HL-60 (cell line): ENCODE data around the gene SYNGR1.
"Not testable (repeated sequence)": the region's sequence is repeated elsewhere in the genome, so short reads cannot be mapped to it uniquely, and the experiment has no call there.

Source experiments
- DNase-seq, 2 experiments: peaks; one replicate each; pipeline ENCODE4 v3.0.0-alpha.2; 2010 to 2020; ENCODE audit warnings: low read depth in 1 of 2, low spot score in 1 of 2
- H3K27ac ChIP-seq: fragments of 250-450 bp; sonication (Bioruptor Pico); replicated peaks from 2 replicates; pipeline ENCODE4 v1.5.1; 2020; ENCODE audit warnings: mild to moderate bottlenecking, moderate library complexity
- H3K27me3 ChIP-seq: fragments of 250-450 bp; sonication (Bioruptor Pico); 2 replicates; pipeline ENCODE4 v1.5.1; 2021; ENCODE audit warnings: mild to moderate bottlenecking, moderate library complexity; ENCODE audit not compliant: insufficient read depth, poor library complexity, severe bottlenecking
- H3K4me3 ChIP-seq: replicated peaks from 2 replicates; pipeline ENCODE4 v1.5.1; 2011; ENCODE audit warnings: mild to moderate bottlenecking, control low read depth, low read length; ENCODE audit not compliant: insufficient read depth
- GABPA ChIP-seq: IDR thresholded peaks from 2 replicates; pipeline ENCODE4 v1.6.1; 2012; ENCODE audit warnings: low read depth
- POLR2AphosphoS5 ChIP-seq: IDR thresholded peaks from 2 replicates; pipeline ENCODE4 v1.6.1; 2012; ENCODE audit warnings: low read depth
- SPI1 ChIP-seq: IDR thresholded peaks from 2 replicates; pipeline ENCODE4 v1.6.1; 2012; ENCODE audit warnings: low read depth, mild to moderate bottlenecking, borderline replicate concordance
- TF ChIP-seq, protein P1 (sequence below): IDR thresholded peaks from 2 replicates; pipeline ENCODE4 v1.6.1; 2012; ENCODE audit warnings: low read depth; ENCODE audit not compliant: insufficient replicate concordance
- TF ChIP-seq, protein P2 (sequence below): IDR thresholded peaks from one replicate; pipeline ENCODE4 v1.5.1; 2011; ENCODE audit warnings: low read length, control low read depth, inconsistent platforms; ENCODE audit not compliant: insufficient read depth

The SYNGR1 gene

DNA sequence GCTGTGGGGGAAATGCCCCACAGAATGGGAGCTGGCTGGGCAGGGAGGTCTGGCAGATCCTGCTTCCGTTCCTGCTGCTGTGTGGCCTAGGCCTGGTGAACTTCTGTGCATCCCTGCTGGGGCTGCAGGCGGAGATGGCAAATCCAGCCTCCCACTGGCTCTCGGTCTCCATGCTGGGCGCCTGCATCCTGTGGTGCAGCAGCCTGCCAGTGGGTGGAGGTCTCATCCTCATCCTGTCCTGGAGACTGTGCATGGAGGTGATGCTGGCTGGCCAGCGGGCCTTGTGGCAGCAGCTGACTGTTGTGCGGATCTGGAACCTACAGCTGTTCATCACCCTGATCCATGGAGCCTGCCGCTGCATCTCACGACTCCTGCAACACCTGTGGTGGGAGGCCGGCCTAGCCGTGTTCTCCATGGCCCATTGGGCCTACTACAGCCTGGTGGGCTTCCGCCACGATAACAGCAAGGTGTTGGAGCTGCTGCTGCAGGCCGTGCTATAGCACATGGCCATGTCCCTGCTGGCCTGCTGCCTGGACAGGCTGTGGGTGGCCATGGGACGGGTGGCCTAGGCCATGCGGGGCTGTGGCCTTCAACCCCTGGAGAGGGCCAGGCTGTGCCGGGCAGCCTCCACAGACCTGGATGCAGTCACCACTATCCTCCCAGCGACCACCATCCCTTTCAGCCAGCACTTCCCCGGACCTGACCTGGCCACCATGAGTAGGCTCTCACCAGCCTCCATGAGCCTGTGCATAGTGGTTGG lies 21.6 kb upstream of the SYNGR1 start:
- Histone ChIP-seq H3K4me3 (no peak overlapping the region), H3K27ac (no peak overlapping the region), H3K27me3 (no peaks in the 10 kb centered on the region)
- TF ChIP-seq SPI1 = no peak
- no peak for DNase-seq

DNA sequence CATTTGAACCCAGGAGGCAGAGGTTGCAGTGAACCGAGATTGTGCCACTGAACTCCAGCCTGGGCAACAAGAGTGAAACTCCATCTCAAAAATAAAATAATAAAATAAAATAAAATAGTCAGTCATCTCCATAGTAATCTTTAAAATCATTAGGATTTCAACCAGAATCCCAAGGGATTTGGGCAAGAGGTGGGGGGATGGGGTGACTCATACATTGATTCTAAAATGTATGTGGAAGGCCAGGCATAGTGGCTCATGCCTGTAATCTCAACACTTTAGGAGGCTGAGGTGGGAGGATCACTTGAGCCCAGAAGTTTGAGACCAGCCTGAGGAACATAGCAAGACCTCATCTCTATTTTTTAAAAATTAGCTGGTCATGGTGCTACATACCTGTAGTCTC lies 19.2 kb upstream of the SYNGR1 start:
- H3K27me3 ChIP-seq, H3K27ac ChIP-seq, H3K4me3 ChIP-seq, DNase-seq: not testable (repeated sequence)

DNA sequence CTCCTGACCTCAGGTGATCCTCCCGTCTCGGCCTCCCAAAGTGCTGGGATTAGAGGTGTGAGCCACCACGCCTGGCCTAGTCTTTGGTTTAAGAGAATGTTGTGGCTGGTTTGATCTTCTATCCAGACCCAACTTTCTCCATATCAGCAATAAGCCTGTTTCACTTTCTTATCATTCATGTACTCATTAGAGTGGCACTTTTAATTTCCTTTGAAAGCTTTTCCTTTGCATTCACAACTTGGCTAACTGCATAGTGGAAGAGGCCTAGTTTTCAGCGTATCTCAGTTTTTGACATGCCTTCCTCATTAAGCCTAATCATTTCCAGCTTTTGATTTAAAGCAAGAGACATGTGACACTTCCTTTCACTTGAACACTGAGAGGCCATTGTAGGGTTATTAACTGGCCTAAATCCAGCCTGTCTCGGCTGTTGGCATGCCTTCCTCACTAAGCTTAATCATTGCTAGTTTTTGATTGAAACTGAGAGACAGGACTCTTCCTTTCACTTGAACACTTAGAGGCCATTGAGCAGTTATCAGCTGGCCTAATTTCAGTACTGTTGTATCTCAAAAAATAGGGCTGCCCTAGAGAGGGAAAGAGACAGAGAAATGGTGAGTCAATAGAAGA lies 17.2 kb upstream of the SYNGR1 start:
- TF ChIP-seq GABPA (no peak), POLR2AphosphoS5 (no peak)
- TF ChIP-seq, protein P1, sequence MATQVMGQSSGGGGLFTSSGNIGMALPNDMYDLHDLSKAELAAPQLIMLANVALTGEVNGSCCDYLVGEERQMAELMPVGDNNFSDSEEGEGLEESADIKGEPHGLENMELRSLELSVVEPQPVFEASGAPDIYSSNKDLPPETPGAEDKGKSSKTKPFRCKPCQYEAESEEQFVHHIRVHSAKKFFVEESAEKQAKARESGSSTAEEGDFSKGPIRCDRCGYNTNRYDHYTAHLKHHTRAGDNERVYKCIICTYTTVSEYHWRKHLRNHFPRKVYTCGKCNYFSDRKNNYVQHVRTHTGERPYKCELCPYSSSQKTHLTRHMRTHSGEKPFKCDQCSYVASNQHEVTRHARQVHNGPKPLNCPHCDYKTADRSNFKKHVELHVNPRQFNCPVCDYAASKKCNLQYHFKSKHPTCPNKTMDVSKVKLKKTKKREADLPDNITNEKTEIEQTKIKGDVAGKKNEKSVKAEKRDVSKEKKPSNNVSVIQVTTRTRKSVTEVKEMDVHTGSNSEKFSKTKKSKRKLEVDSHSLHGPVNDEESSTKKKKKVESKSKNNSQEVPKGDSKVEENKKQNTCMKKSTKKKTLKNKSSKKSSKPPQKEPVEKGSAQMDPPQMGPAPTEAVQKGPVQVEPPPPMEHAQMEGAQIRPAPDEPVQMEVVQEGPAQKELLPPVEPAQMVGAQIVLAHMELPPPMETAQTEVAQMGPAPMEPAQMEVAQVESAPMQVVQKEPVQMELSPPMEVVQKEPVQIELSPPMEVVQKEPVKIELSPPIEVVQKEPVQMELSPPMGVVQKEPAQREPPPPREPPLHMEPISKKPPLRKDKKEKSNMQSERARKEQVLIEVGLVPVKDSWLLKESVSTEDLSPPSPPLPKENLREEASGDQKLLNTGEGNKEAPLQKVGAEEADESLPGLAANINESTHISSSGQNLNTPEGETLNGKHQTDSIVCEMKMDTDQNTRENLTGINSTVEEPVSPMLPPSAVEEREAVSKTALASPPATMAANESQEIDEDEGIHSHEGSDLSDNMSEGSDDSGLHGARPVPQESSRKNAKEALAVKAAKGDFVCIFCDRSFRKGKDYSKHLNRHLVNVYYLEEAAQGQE = no peak
- H3K4me3 ChIP-seq = no peak overlapping the region
- H3K27ac ChIP-seq = peak overlapping the region; percentile 38; the same call in 1 of the 2 replicates
- no peaks in the 10 kb centered on the region for H3K27me3 ChIP-seq
- DNase-seq = no peak

DNA sequence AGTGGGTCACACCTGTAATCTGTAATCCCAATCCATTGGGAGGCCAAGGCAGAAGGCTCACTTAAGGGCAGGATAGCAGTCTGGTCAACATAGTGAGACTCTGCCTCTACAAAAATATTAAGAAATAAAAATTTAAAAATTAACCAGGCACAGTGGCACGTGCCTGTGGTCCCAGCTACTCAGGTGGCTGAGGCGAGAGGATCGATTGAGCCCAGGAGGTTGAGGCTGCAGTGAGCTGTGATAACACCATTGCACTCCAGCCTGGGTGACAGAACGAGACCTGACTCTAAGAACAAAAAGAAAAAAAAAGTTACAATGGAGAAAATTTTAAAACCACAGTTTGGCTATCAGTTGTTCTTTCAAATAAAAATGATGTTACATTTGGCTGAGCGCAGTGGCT lies 13.4 kb upstream of the SYNGR1 start:
- H3K27ac ChIP-seq = no peak overlapping the region
- H3K27me3 ChIP-seq = no peaks in the 10 kb centered on the region
- TF ChIP-seq, protein P1 = no peak
- TF ChIP-seq SPI1 = no peak
- TF ChIP-seq, protein P2, sequence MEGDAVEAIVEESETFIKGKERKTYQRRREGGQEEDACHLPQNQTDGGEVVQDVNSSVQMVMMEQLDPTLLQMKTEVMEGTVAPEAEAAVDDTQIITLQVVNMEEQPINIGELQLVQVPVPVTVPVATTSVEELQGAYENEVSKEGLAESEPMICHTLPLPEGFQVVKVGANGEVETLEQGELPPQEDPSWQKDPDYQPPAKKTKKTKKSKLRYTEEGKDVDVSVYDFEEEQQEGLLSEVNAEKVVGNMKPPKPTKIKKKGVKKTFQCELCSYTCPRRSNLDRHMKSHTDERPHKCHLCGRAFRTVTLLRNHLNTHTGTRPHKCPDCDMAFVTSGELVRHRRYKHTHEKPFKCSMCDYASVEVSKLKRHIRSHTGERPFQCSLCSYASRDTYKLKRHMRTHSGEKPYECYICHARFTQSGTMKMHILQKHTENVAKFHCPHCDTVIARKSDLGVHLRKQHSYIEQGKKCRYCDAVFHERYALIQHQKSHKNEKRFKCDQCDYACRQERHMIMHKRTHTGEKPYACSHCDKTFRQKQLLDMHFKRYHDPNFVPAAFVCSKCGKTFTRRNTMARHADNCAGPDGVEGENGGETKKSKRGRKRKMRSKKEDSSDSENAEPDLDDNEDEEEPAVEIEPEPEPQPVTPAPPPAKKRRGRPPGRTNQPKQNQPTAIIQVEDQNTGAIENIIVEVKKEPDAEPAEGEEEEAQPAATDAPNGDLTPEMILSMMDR = no peak
- no peak for TF ChIP-seq GABPA
- no peak for TF ChIP-seq POLR2AphosphoS5
- no peak overlapping the region for H3K4me3 ChIP-seq
- no peak for DNase-seq

DNA sequence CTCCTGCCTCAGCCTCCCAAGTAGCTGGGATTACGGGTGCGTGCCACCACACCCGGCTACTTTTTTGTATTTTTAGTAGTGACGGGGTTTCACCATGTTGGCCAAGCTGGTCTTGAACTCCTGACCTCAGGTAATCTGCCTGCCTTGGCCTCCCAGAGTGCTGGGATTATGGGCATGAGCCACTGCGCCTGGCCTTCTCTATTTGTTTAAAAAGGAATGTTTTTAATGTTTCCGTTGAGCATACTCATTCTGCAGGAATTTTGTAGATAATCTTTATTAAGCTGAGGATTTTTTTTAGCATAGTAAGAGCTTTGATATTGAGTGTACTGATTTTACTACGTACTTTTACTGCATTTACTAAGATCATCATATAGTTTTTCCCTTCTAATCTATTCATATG lies 10.0 kb upstream of the SYNGR1 start:
- H3K27me3 ChIP-seq, DNase-seq, H3K4me3 ChIP-seq, H3K27ac ChIP-seq: not testable (repeated sequence)

DNA sequence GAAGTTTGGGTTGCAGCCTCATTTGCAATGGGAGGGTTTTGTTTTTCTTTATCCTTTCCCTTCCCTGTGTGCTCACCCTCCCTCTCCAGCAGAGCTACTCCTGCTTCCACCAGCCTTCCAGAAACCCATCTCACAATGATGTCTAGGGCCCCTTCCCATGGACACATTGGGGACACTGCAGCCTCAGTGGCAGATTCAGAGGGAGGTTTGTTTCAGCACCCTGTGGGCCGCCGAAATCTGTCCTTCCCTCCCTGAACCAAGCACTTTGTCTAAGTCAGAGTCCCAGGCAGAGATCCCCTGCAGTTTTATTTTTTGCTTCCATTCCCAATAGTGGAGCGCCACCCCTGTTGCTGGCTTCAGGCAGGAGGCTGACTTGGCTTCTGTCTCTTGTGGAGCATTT lies 8.6 kb upstream of the SYNGR1 start:
- Histone ChIP-seq H3K27me3 (no peaks in the 10 kb centered on the region), H3K27ac (no peak overlapping the region), H3K4me3 (no peak overlapping the region)
- DNase-seq = no peak
- TF ChIP-seq, protein P2 = no peak
- TF ChIP-seq POLR2AphosphoS5 (no peak), SPI1 (no peak), GABPA (no peak)
- TF ChIP-seq, protein P1 = no peak
